Activated CD8-positive, alpha-beta T cell treated with anti-CD3 and anti-CD28 coated beads for 36 hours (primary cell): ENCODE measurements around the gene RRP12. TPM values are rescaled to one million over a fixed set of nuclear protein-coding genes. Genes with fewer than 3 reads are reported as not detected.
A peak's percentile ranks its signal among the peaks of the same experiment; 100 is the strongest.

ENCODE experiments used
- ATAC-seq: fragments of 200-7000 bp; cut with Tn5 transposase; one replicate; pipeline ENCODE4 v1.10.0; 2021; ENCODE audit warnings: mild to moderate bottlenecking, moderate library complexity
- CTCF ChIA-PET: fragments of 350-600 bp; sonication (Branson Sonifier 250); formaldehyde crosslinking; loops from one replicate; lab custom pipeline; 2021; ENCODE audit warnings: antibody characterized with exemption; lab: Charles Lee
- POLR2A ChIA-PET: fragments of 350-600 bp; sonication (Branson Sonifier 250); formaldehyde crosslinking; loops from one replicate; lab custom pipeline; 2021; ENCODE audit warnings: antibody characterized with exemption; lab: Charles Lee
- DNase-seq: peaks from one replicate; pipeline ENCODE4 v3.0.0-alpha.2; 2020
- H3K27ac Mint-ChIP-seq: one replicate; pipeline ENCODE4 v1.8.0; 2021; ENCODE audit warnings: mild to moderate bottlenecking, mixed read lengths
- H3K27me3 Mint-ChIP-seq: one replicate; pipeline ENCODE4 v1.8.0; 2021; ENCODE audit warnings: mixed read lengths
- H3K36me3 Mint-ChIP-seq: one replicate; pipeline ENCODE4 v1.8.0; 2021; ENCODE audit warnings: low read depth, mixed read lengths
- H3K4me1 Mint-ChIP-seq: one replicate; pipeline ENCODE4 v1.8.0; 2021; ENCODE audit warnings: low read depth, mixed read lengths
- H3K4me3 Mint-ChIP-seq: one replicate; pipeline ENCODE4 v1.8.0; 2021; ENCODE audit warnings: mild to moderate bottlenecking, moderate library complexity, mixed read lengths
- H3K9me3 Mint-ChIP-seq: one replicate; pipeline ENCODE4 v1.8.0; 2021; ENCODE audit warnings: mixed read lengths
- intact Hi-C: fragments of 100-400 bp; cut with micrococcal nuclease; formaldehyde crosslinking; loops from one replicate; pipeline ENCODE4 v1.10.0; 2022
- total RNA-seq, 2 experiments: library from RNA; stranded (reverse); gene quantifications; one replicate each; pipeline ENCODE4 v1.2.3, GENCODE V29; 2021
- TF ChIP-seq, protein P1 (sequence below): fragments of 200-600 bp; IDR thresholded peaks from one replicate; pipeline ENCODE4 v1.8.0; 2022; ENCODE audit warnings: antibody characterized with exemption, mild to moderate bottlenecking

Gene RRP12, protein sequence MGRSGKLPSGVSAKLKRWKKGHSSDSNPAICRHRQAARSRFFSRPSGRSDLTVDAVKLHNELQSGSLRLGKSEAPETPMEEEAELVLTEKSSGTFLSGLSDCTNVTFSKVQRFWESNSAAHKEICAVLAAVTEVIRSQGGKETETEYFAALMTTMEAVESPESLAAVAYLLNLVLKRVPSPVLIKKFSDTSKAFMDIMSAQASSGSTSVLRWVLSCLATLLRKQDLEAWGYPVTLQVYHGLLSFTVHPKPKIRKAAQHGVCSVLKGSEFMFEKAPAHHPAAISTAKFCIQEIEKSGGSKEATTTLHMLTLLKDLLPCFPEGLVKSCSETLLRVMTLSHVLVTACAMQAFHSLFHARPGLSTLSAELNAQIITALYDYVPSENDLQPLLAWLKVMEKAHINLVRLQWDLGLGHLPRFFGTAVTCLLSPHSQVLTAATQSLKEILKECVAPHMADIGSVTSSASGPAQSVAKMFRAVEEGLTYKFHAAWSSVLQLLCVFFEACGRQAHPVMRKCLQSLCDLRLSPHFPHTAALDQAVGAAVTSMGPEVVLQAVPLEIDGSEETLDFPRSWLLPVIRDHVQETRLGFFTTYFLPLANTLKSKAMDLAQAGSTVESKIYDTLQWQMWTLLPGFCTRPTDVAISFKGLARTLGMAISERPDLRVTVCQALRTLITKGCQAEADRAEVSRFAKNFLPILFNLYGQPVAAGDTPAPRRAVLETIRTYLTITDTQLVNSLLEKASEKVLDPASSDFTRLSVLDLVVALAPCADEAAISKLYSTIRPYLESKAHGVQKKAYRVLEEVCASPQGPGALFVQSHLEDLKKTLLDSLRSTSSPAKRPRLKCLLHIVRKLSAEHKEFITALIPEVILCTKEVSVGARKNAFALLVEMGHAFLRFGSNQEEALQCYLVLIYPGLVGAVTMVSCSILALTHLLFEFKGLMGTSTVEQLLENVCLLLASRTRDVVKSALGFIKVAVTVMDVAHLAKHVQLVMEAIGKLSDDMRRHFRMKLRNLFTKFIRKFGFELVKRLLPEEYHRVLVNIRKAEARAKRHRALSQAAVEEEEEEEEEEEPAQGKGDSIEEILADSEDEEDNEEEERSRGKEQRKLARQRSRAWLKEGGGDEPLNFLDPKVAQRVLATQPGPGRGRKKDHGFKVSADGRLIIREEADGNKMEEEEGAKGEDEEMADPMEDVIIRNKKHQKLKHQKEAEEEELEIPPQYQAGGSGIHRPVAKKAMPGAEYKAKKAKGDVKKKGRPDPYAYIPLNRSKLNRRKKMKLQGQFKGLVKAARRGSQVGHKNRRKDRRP (N-terminal part only)
- total RNA-seq = 10 to 100 TPM; 50.3 to 51.0 TPM

DNA sequence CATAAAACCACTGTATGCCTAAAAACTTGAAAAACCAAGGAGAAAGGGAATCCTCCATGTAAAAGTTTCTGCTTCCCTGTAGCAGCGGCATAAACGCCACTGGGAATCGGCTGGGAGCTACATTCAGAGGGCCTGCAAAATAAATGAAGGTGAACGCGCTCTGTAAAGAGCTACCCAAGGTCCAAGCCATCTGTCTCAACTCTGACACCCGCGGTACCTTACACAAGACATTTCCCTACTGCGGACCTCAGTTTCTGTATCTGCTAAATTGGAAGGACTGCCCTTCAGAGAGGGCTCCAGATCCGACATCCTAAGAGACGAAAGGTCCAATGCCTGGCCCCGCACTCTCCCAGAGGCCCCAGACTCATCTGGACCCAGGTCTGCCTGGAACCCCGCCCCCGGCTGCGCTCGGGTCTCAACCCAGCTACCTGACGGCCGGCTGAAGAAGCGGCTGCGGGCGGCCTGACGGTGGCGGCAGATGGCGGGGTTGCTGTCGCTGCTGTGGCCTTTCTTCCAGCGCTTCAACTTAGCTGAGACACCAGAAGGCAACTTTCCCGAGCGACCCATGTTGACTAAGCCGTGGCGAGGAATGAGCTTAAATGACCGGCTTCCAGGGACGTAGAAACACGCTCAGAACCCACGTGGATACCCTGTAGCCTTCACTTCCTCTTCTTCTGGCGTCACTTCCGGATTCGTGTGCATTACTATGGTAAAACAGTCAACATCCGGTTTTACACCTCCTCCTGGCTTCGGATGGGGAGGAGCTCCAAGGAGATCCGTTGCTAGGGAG, at the start of gene RRP12:
TSS of gene RRP12 (minus strand) at position 676 of the 790 bp plus-strand sequence. CDS start at position 567, 109 bp downstream.
- Mint-ChIP-seq H3K36me3 (peaks cover 12% of the 10 kb centered on the region), H3K9me3 (no peaks in the 10 kb centered on the region), H3K27me3 (no peaks in the 10 kb centered on the region), H3K4me3 (peak within 1 kb of the TSS; percentile 89), H3K27ac (peak within 1 kb of the TSS; percentile 79), H3K4me1 (peaks cover 5% of the 10 kb centered on the region)
- CTCF ChIA-PET = interaction anchor here (0.7 to 4.4 kb wide), 16 partner anchors 9 to 286 kb away, joined by 3 to 30 read pairs (median 4); partner anchors contain the start of gene AVPI1
- DNase-seq (peak; percentile 93), ATAC-seq (peak; percentile 98)
- intact Hi-C loops = loop anchor here (10.0 kb wide), 1 partner anchor 94 kb away; the partner anchor contains the start of genes MMS19 and UBTD1
- POLR2A ChIA-PET = interaction anchor here (0.8 to 1.9 kb wide), 16 partner anchors 9 to 121 kb away, joined by 3 to 7 read pairs (median 4); no protein-coding TSS in a partner anchor
- TF ChIP-seq, protein P1, sequence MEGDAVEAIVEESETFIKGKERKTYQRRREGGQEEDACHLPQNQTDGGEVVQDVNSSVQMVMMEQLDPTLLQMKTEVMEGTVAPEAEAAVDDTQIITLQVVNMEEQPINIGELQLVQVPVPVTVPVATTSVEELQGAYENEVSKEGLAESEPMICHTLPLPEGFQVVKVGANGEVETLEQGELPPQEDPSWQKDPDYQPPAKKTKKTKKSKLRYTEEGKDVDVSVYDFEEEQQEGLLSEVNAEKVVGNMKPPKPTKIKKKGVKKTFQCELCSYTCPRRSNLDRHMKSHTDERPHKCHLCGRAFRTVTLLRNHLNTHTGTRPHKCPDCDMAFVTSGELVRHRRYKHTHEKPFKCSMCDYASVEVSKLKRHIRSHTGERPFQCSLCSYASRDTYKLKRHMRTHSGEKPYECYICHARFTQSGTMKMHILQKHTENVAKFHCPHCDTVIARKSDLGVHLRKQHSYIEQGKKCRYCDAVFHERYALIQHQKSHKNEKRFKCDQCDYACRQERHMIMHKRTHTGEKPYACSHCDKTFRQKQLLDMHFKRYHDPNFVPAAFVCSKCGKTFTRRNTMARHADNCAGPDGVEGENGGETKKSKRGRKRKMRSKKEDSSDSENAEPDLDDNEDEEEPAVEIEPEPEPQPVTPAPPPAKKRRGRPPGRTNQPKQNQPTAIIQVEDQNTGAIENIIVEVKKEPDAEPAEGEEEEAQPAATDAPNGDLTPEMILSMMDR = no peak

DNA sequence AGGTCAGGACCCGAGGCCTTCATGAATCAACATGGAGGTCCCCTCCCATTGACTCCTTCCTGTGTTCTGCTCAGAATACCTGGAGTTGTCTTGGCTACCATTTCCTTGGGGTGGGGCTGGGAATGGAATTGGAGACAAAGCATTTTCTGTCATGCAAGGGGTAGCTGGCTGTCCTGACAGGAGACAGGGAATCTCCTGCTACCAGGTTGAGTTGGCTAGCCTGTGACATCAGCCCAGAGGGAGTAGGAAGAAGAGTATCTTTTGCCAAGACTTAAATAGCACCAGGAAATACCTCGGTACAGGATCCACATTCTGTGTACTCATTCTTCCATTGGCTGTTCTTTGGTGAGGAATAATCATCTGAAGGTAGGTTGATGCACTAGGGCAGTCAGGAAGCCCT, 49.7 kb upstream of the RRP12 start:
- intact Hi-C loops = no loop called here
- H3K9me3 Mint-ChIP-seq = no peaks in the 10 kb centered on the region
- CTCF ChIA-PET = interaction anchor here (1.0 kb wide), 1 partner anchor 240 kb away, joined by 3 read pairs; no protein-coding TSS in a partner anchor
- H3K4me3 Mint-ChIP-seq = no peak overlapping the region
- DNase-seq (no peak), ATAC-seq (no peak)
- TF ChIP-seq, protein P1 = no peak
- no peaks in the 10 kb centered on the region for H3K27me3 Mint-ChIP-seq
- peaks cover 56% of the 10 kb centered on the region for H3K4me1 Mint-ChIP-seq
- POLR2A ChIA-PET = interaction anchor here (1.2 to 1.5 kb wide), 2 partner anchors 17 to 91 kb away, joined by 3 to 4 read pairs; no protein-coding TSS in a partner anchor
- H3K36me3 Mint-ChIP-seq = peaks cover 29% of the 10 kb centered on the region
- peak overlapping the region; percentile 56 for H3K27ac Mint-ChIP-seq

DNA sequence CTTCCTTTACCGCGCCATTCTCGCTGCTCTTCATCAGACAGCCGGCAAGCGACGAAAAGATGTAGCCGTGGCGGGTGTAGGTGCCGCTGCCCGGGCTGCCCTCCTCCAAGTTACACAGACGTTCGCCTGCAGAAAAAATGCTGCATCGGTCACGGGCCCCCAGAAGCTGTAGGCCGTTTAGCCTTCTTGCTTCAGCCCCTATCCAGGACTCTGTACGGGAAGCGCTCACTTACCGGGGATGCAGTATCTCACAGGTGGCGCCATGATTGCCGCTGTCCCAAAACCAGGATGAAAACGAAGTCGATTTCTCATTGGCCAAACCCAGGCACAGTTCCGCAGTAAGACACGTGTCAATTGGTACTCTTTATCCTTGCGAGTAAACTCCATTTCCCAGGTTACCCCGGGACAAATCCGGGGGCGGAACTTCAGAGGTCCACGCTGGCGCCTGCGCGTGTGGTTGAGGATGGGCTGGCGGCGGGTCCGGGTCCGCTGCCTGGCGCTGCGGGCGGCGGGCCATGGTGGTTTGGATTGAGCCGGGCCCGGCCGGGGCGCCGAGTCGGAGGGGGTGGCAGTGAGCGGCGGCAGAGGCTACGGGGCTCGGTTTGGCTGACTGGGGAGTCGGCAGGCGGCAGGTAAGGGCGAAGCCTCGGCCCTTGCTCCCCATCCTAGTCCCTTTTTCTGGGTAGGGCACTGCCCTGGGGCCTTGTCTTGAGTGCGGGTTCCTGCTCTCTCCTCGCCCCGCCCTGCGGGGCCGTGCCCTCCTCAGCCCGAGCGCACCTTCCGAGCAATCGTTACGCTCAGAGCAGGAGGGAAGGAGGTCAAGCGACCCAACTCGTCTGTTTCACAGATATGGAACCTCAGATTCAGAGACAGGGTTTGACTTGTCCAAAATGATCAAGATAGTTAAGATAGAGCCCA, 44.8 kb upstream of the RRP12 start, which contains the start of the genes EXOSC1 and ZDHHC16:
TSS of gene EXOSC1 (minus strand) at position 285 of the 918 bp plus-strand sequence. CDS start at position 264, 21 bp downstream.
TSS of gene ZDHHC16 (plus strand) at position 454 of the 918 bp plus-strand sequence. CDS start 5,501 bp downstream, outside the sequence.
- Mint-ChIP-seq H3K4me1 (peaks cover 42% of the 10 kb centered on the region), H3K27me3 (no peaks in the 10 kb centered on the region), H3K4me3 (peak within 1 kb of the TSS; percentile 97), H3K9me3 (no peaks in the 10 kb centered on the region), H3K27ac (peak within 1 kb of the TSS; percentile 85), H3K36me3 (peaks cover 15% of the 10 kb centered on the region)
- ATAC-seq (peak; percentile 94), DNase-seq (peak; percentile 98)
- CTCF ChIA-PET = interaction anchor here (0.8 to 1.9 kb wide), 8 partner anchors 11 to 46 kb away, joined by 3 to 13 read pairs (median 4); partner anchors contain the start of gene RRP12
- intact Hi-C loops = no loop called here
- TF ChIP-seq, protein P1 = no peak
- POLR2A ChIA-PET = interaction anchor here (1.3 to 4.6 kb wide), 5 partner anchors 8 to 33 kb away, joined by 4 to 26 read pairs (median 7); no protein-coding TSS in a partner anchor
